ENCODE results near the gene FRMD4A.

DNA sequence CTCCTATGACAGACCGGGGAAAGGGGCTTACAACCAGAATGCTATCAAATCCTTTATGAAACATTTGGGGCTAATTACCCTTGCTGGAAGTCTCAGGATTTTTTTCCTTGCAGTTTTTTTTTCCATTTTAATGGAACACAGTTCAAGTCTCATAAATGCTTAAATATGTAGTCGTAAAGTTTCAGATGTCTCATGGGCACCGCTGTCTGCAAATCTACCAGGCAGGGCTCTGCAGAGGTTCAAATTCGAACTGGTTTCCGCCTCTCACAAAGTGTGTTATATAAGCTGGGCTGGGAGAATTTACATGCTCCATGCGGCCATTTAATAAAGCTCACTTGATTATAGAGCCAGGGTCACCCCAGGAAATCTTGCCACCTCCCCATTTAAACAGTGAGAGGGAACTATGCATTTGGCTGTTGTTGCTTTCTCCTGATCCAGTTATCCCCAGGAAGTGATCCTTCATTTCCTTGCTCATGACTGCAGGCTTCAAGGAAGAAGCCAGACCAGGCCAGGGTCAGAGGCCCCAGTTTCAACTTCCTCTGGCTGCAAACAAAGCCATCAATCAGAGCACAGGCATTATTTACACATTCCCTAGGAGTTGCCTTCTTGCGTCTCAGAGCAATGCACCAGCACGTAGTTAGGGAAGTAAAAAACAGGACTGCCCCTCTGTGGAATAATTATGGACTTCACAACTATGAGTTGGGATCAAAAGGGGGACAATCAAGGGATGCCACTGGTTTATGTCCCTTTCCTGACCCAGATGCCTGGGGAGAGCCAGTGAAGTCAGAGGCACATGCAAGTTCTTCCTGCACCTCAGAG lies 385.1 kb downstream of the FRMD4A start:
- TF ChIP-seq, protein P1, sequence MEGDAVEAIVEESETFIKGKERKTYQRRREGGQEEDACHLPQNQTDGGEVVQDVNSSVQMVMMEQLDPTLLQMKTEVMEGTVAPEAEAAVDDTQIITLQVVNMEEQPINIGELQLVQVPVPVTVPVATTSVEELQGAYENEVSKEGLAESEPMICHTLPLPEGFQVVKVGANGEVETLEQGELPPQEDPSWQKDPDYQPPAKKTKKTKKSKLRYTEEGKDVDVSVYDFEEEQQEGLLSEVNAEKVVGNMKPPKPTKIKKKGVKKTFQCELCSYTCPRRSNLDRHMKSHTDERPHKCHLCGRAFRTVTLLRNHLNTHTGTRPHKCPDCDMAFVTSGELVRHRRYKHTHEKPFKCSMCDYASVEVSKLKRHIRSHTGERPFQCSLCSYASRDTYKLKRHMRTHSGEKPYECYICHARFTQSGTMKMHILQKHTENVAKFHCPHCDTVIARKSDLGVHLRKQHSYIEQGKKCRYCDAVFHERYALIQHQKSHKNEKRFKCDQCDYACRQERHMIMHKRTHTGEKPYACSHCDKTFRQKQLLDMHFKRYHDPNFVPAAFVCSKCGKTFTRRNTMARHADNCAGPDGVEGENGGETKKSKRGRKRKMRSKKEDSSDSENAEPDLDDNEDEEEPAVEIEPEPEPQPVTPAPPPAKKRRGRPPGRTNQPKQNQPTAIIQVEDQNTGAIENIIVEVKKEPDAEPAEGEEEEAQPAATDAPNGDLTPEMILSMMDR (IDR thresholded peaks at IDR 0.05; ENCODE audit: low read depth, low read length, poor library complexity, severe bottlenecking) = no peak
- no peak for TF ChIP-seq EZH2phosphoT487 (IDR thresholded peaks at IDR 0.05; ENCODE audit: borderline replicate concordance, low read length)
